ENCODE data around the gene CHST14. TPM values are rescaled to one million over a fixed set of nuclear protein-coding genes. Genes with fewer than 3 reads are reported as not detected.

Gene CHST14
- total and polyA plus RNA-seq, 2 of the 8 experiments (the other 6 are each of a cell fraction or from before 2014, with no cell fraction given) = 13.4 to 20.3 TPM

DNA sequence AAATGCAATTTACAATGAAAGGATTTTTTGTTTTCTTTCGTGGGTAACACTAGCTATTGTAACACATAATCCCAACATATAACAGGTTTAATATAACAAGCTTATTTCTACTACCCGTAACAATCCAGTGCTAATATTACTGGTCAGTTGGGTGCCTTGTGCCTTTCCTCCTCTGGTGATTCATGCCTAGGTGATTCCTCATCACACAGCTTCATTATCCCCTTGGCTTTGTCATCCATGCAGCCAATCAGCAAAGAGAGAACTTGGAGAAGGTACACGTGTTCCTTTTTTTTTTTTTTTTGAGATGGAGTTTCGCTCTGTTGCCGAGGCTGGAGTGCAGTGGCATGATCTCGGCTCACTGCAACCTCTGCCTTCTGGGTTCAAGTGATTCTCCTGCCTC is 30.7 kb downstream of the CHST14 start (continued):
- TF ChIP-seq, protein P1, sequence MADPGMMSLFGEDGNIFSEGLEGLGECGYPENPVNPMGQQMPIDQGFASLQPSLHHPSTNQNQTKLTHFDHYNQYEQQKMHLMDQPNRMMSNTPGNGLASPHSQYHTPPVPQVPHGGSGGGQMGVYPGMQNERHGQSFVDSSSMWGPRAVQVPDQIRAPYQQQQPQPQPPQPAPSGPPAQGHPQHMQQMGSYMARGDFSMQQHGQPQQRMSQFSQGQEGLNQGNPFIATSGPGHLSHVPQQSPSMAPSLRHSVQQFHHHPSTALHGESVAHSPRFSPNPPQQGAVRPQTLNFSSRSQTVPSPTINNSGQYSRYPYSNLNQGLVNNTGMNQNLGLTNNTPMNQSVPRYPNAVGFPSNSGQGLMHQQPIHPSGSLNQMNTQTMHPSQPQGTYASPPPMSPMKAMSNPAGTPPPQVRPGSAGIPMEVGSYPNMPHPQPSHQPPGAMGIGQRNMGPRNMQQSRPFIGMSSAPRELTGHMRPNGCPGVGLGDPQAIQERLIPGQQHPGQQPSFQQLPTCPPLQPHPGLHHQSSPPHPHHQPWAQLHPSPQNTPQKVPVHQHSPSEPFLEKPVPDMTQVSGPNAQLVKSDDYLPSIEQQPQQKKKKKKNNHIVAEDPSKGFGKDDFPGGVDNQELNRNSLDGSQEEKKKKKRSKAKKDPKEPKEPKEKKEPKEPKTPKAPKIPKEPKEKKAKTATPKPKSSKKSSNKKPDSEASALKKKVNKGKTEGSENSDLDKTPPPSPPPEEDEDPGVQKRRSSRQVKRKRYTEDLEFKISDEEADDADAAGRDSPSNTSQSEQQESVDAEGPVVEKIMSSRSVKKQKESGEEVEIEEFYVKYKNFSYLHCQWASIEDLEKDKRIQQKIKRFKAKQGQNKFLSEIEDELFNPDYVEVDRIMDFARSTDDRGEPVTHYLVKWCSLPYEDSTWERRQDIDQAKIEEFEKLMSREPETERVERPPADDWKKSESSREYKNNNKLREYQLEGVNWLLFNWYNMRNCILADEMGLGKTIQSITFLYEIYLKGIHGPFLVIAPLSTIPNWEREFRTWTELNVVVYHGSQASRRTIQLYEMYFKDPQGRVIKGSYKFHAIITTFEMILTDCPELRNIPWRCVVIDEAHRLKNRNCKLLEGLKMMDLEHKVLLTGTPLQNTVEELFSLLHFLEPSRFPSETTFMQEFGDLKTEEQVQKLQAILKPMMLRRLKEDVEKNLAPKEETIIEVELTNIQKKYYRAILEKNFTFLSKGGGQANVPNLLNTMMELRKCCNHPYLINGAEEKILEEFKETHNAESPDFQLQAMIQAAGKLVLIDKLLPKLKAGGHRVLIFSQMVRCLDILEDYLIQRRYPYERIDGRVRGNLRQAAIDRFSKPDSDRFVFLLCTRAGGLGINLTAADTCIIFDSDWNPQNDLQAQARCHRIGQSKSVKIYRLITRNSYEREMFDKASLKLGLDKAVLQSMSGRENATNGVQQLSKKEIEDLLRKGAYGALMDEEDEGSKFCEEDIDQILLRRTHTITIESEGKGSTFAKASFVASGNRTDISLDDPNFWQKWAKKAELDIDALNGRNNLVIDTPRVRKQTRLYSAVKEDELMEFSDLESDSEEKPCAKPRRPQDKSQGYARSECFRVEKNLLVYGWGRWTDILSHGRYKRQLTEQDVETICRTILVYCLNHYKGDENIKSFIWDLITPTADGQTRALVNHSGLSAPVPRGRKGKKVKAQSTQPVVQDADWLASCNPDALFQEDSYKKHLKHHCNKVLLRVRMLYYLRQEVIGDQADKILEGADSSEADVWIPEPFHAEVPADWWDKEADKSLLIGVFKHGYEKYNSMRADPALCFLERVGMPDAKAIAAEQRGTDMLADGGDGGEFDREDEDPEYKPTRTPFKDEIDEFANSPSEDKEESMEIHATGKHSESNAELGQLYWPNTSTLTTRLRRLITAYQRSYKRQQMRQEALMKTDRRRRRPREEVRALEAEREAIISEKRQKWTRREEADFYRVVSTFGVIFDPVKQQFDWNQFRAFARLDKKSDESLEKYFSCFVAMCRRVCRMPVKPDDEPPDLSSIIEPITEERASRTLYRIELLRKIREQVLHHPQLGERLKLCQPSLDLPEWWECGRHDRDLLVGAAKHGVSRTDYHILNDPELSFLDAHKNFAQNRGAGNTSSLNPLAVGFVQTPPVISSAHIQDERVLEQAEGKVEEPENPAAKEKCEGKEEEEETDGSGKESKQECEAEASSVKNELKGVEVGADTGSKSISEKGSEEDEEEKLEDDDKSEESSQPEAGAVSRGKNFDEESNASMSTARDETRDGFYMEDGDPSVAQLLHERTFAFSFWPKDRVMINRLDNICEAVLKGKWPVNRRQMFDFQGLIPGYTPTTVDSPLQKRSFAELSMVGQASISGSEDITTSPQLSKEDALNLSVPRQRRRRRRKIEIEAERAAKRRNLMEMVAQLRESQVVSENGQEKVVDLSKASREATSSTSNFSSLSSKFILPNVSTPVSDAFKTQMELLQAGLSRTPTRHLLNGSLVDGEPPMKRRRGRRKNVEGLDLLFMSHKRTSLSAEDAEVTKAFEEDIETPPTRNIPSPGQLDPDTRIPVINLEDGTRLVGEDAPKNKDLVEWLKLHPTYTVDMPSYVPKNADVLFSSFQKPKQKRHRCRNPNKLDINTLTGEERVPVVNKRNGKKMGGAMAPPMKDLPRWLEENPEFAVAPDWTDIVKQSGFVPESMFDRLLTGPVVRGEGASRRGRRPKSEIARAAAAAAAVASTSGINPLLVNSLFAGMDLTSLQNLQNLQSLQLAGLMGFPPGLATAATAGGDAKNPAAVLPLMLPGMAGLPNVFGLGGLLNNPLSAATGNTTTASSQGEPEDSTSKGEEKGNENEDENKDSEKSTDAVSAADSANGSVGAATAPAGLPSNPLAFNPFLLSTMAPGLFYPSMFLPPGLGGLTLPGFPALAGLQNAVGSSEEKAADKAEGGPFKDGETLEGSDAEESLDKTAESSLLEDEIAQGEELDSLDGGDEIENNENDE (IDR thresholded peaks at IDR 0.05; ENCODE audit: insufficient replicate concordance, low read length) = no peak
- TF ChIP-seq TEAD4 (IDR thresholded peaks at IDR 0.05; ENCODE audit: low read depth, low read length) = no peak
- TF ChIP-seq NRF1 (IDR thresholded peaks at IDR 0.05; ENCODE audit: low read depth, low read length) = no peak
- no peak for TF ChIP-seq TBP (IDR thresholded peaks at IDR 0.05; ENCODE audit: low read depth, low read length)
- TF ChIP-seq GTF2F1 (IDR thresholded peaks at IDR 0.05; ENCODE audit: borderline replicate concordance, low read depth, low read length) = no peak
- no peak for TF ChIP-seq CBX8 (IDR thresholded peaks at IDR 0.05; ENCODE audit: borderline replicate concordance, low read depth, low read length)
- TF ChIP-seq PHF8 (conservative IDR thresholded peaks at IDR 0.05; ENCODE audit: low read depth, low read length) = no peak
- TF ChIP-seq TAF7 (optimal IDR thresholded peaks at IDR 0.05; ENCODE audit: borderline replicate concordance, low read depth, low read length) = no peak
